Subcutaneous adipose tissue (tissue), 4 donors: Measurements from ENCODE around the gene VPS50. TPM values are rescaled to one million over a fixed set of nuclear protein-coding genes. Genes with fewer than 3 reads are reported as not detected.

Experiments
- CTCF ChIP-seq: fragments of 450-650 bp; IDR thresholded peaks from one replicate; pipeline ENCODE4 v1.5.1; 2016; ENCODE audit warnings: low read depth, mild to moderate bottlenecking, control low read depth, antibody characterized with exemption, moderate library complexity
- total RNA-seq, 4 donors: library from RNA; depleted of rRNA; stranded (reverse); fragments of >200 nt; gene quantifications; one replicate each; pipeline ENCODE4 v1.1.0, GENCODE V29; 2016

VPS50 gene
- total RNA-seq, 4 donors from 2014 or later, result 33.3 to 50.1 (median 34.6) TPM

GRCh38 chr7:93378131-93378760 is 146.1 kb downstream of the VPS50 start:
- no peak for TF ChIP-seq CTCF

- no peak for TF ChIP-seq CTCF
These were observed 150.2 kb downstream of the VPS50 start for GRCh38 chr7:93382362-93382761.

- TF ChIP-seq CTCF, result no peak
These were observed 158.5 kb downstream of the VPS50 start for GRCh38 chr7:93390660-93391059.

GRCh38 chr7:93392984-93393383 is 160.8 kb downstream of the VPS50 start:
- TF ChIP-seq CTCF, result no peak

GRCh38 chr7:93399642-93400041 is 167.5 kb downstream of the VPS50 start:
- no peak for TF ChIP-seq CTCF

- no peak for TF ChIP-seq CTCF
These were observed 170.8 kb downstream of the VPS50 start for GRCh38 chr7:93402944-93403343.

- TF ChIP-seq CTCF, result no peak
These were observed 175.1 kb downstream of the VPS50 start for GRCh38 chr7:93407239-93407638.
